Smooth muscle cell (in vitro differentiated cells): Measurements from ENCODE around the gene NUPR1. TPM values are rescaled to one million over a fixed set of nuclear protein-coding genes. Genes with fewer than 3 reads are reported as not detected.

ENCODE experiments used
- DNase-seq: peaks from one replicate; lab custom pipeline; 2025; ENCODE audit not compliant: unreplicated experiment; lab: John Stamatoyannopoulos, UW
- H2AFZ ChIP-seq: fragments of 200-600 bp; sonication (generic); 2 replicates; pipeline ENCODE4 v1.6.0; 2016; ENCODE audit warnings: antibody characterized with exemption, low read depth, mild to moderate bottlenecking
- H3F3A ChIP-seq: fragments of 200-600 bp; sonication (generic); 2 replicates; pipeline ENCODE4 v1.6.0; 2017; ENCODE audit warnings: antibody characterized with exemption, low read depth
- H3K27ac ChIP-seq: fragments of 200-600 bp; sonication (generic); 2 replicates; pipeline ENCODE4 v1.5.1; 2016; ENCODE audit warnings: low read depth, mild to moderate bottlenecking
- H3K27me3 ChIP-seq: fragments of 200-600 bp; sonication (generic); 2 replicates; pipeline ENCODE4 v1.6.1; 2016; ENCODE audit warnings: low read depth, mild to moderate bottlenecking
- H3K36me3 ChIP-seq: fragments of 200-600 bp; sonication (generic); 2 replicates; pipeline ENCODE4 v1.5.1; 2016; ENCODE audit warnings: low read depth
- H3K4me1 ChIP-seq: fragments of 200-600 bp; sonication (generic); 2 replicates; pipeline ENCODE4 v1.5.1; 2016; ENCODE audit warnings: low read depth
- H3K4me2 ChIP-seq: fragments of 200-600 bp; sonication (generic); 2 replicates; pipeline ENCODE4 v1.6.0; 2016; ENCODE audit warnings: mild to moderate bottlenecking
- H3K4me3 ChIP-seq: fragments of 200-600 bp; sonication (generic); 2 replicates; pipeline ENCODE4 v1.5.1; 2016; ENCODE audit warnings: mild to moderate bottlenecking
- H3K79me2 ChIP-seq: fragments of 200-600 bp; sonication (generic); 2 replicates; pipeline ENCODE4 v1.6.0; 2016; ENCODE audit warnings: low read depth, mild to moderate bottlenecking
- H3K9ac ChIP-seq: fragments of 200-600 bp; sonication (generic); 2 replicates; pipeline ENCODE4 v1.6.0; 2016; ENCODE audit warnings: low read depth
- H3K9me3 ChIP-seq: fragments of 200-600 bp; sonication (generic); replicated peaks from 2 replicates; pipeline ENCODE4 v1.5.1; 2016; ENCODE audit warnings: low read depth
- H4K20me1 ChIP-seq: fragments of 200-600 bp; sonication (generic); 2 replicates; pipeline ENCODE4 v1.6.0; 2016; ENCODE audit warnings: low read depth
- WGBS: methylation state at CpG from one replicate; pipeline ENCODE4 v1.1.7; 2016; ENCODE audit warnings: low lambda C conversion rate; 5-methylcytosine and 5-hydroxymethylcytosine counted together
- polyA plus RNA-seq: library from polyadenylated mRNA; unstranded; fragments of >200 nt; fragmentation: Nextera tagmentation; extraction: Ambion mirVana; gene quantifications from 2 replicates; pipeline ENCODE4 v1.2.1, GENCODE V29; 2016
- total RNA-seq: library from RNA; depleted of rRNA; stranded (reverse); fragments of >200 nt; gene quantifications from 2 replicates; pipeline ENCODE4 v1.2.3, GENCODE V29; 2014
- TF ChIP-seq, protein P1 (sequence below): fragments of 200-600 bp; sonication (generic); IDR thresholded peaks from 2 replicates; pipeline ENCODE4 v1.5.1; 2017; ENCODE audit warnings: borderline replicate concordance, mild to moderate bottlenecking, antibody characterized with exemption; ENCODE audit not compliant: insufficient read depth, poor library complexity, severe bottlenecking

Gene NUPR1
- total and polyA plus RNA-seq, 2 experiments from 2014 or later, result 0.67 to 22.2 TPM

DNA sequence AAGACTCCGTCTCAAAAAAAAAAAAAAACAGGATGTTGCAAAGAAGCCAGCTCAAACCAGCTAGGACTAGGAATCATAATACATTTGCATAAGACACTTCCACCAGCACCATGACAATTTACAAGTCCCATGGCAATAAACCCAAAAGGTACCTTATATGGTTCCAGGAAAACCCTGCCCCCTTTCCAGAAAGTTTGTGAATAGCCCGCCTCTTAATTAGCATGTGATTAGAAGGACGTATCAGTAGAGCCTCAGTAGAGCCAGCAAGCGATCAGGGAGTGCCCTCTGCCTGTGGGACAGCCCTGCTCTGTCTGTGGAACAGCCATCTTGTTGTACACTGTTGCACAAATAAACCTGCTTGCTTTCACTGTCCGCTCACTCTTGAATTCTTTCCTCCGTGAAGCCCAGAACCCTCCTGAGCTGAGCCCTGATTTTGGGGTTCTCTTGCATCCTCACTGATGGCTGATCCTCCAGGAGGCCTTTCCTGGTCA, 14.0 kb downstream of the NUPR1 start:
- Histone ChIP-seq H3K79me2 (no peaks in the 10 kb centered on the region), H3K9ac (no peak overlapping the region), H3K27me3 (no peaks in the 10 kb centered on the region), H3K4me3 (no peak overlapping the region), H3K36me3 (no peaks in the 10 kb centered on the region), H3K27ac (no peak overlapping the region), H4K20me1 (no peaks in the 10 kb centered on the region), H2AFZ (no peak overlapping the region), H3K4me1 (no peaks in the 10 kb centered on the region), H3F3A (no peaks in the 10 kb centered on the region), H3K9me3 (no peaks in the 10 kb centered on the region), H3K4me2 (no peak overlapping the region)
- no peak for DNase-seq
- TF ChIP-seq, protein P1, sequence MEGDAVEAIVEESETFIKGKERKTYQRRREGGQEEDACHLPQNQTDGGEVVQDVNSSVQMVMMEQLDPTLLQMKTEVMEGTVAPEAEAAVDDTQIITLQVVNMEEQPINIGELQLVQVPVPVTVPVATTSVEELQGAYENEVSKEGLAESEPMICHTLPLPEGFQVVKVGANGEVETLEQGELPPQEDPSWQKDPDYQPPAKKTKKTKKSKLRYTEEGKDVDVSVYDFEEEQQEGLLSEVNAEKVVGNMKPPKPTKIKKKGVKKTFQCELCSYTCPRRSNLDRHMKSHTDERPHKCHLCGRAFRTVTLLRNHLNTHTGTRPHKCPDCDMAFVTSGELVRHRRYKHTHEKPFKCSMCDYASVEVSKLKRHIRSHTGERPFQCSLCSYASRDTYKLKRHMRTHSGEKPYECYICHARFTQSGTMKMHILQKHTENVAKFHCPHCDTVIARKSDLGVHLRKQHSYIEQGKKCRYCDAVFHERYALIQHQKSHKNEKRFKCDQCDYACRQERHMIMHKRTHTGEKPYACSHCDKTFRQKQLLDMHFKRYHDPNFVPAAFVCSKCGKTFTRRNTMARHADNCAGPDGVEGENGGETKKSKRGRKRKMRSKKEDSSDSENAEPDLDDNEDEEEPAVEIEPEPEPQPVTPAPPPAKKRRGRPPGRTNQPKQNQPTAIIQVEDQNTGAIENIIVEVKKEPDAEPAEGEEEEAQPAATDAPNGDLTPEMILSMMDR, result no peak
- WGBS, result 90% methylated on average over 6 of the region's 6 CpGs

DNA sequence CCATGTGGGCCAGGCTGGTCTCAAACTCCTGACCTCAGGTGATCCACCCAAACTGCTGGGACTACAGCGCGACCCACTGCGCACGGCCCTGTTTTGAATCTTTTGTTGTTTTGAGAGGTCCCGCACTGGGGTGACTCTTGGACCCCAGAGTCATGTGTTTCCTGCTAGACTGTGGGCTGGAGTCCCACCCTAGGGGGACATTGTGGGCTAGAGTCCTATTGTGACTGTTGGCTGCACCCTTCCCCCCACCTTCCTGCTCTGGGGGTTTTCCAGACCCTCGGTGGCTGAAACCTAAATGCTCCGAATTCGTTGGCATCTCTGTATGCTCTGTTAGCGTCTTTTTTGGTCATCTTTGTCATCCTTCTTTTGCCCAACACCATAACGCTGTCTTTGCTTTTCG, 16.0 kb downstream of the NUPR1 start:
- no peaks in the 10 kb centered on the region for H3K36me3 ChIP-seq
- WGBS, result 89% methylated on average over 11 of the region's 11 CpGs
- H3K79me2 ChIP-seq, result no peaks in the 10 kb centered on the region
- no peak overlapping the region for H3K4me3 ChIP-seq
- no peaks in the 10 kb centered on the region for H3K27me3 ChIP-seq
- H3K4me1 ChIP-seq, result no peaks in the 10 kb centered on the region
- TF ChIP-seq, protein P1, result no peak
- H3F3A ChIP-seq, result no peaks in the 10 kb centered on the region
- DNase-seq, result no peak
- H3K9me3 ChIP-seq, result no peaks in the 10 kb centered on the region
- H3K9ac ChIP-seq, result no peak overlapping the region
- no peak overlapping the region for H3K4me2 ChIP-seq
- H4K20me1 ChIP-seq, result no peaks in the 10 kb centered on the region
- no peak overlapping the region for H2AFZ ChIP-seq
- H3K27ac ChIP-seq, result no peak overlapping the region

DNA sequence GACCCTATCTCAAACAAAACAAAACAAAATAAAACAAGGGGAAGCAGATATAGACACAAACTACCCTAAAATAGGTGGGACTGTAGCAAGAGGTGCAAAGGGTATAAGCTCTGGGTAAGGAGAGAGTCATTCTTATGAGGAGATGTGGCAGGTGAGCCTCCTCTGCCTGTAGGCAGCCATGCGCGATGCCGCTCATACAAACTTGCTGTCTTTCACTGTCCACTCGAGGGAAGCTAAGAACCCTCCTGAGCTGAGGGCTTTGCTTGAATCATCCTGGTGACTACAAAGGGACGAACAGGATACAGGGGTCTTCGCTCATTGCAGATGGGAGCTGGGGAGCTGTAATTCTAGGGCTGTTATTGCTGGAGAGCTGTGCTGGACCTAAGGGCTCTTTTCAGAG, 17.3 kb downstream of the NUPR1 start:
- Histone ChIP-seq H3K27me3 (no peaks in the 10 kb centered on the region), H3K4me1 (no peaks in the 10 kb centered on the region), H3K9ac (no peak overlapping the region), H4K20me1 (no peaks in the 10 kb centered on the region), H3K79me2 (no peaks in the 10 kb centered on the region), H3F3A (no peaks in the 10 kb centered on the region), H3K9me3 (no peaks in the 10 kb centered on the region), H3K4me2 (no peak overlapping the region), H3K4me3 (no peak overlapping the region), H3K36me3 (no peaks in the 10 kb centered on the region), H3K27ac (no peak overlapping the region), H2AFZ (no peak overlapping the region)
- WGBS, result 92% methylated on average over 6 of the region's 6 CpGs
- no peak for DNase-seq
- TF ChIP-seq, protein P1, result no peak

DNA sequence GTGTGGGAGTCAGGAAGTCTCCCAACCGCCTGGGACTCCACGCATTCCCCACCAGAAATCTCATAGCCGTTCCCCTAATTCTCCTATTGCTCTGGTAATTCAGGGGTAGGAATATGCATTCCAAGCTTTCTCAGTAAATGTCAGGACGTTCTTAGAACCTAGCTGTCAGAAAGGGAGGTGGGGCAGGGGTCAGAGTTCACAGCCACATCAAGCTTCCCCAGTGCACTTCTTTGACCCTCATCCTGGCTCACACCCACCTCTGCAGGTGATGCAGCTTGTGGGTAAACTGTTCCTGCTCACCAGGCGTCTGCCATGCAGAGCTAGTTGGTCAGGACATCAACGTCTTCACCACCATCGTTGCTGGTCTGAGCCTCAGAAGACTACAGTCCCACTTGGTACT, 18.1 kb downstream of the NUPR1 start:
- no peaks in the 10 kb centered on the region for H3K36me3 ChIP-seq
- WGBS, result 88% methylated on average over 7 of the region's 7 CpGs

More for the DNA sequence above, 18.1 kb downstream of the NUPR1 start:
- Histone ChIP-seq H3K79me2 (no peaks in the 10 kb centered on the region), H4K20me1 (no peaks in the 10 kb centered on the region), H3K4me3 (no peak overlapping the region), H2AFZ (no peak overlapping the region), H3K9me3 (no peaks in the 10 kb centered on the region), H3K4me1 (no peaks in the 10 kb centered on the region), H3K9ac (no peak overlapping the region), H3K27me3 (no peaks in the 10 kb centered on the region), H3F3A (no peaks in the 10 kb centered on the region), H3K4me2 (no peak overlapping the region), H3K27ac (no peak overlapping the region)
- TF ChIP-seq, protein P1, result no peak
- no peak for DNase-seq
